Retinal pigment epithelial cell (primary cell): ENCODE measurements around the gene TEAD1.

Source experiments
- DNase-seq: peaks from one replicate; pipeline ENCODE4 v3.0.0-alpha.2; 2010; ENCODE audit warnings: low read depth
- H3K4me3 ChIP-seq: 2 replicates; pipeline ENCODE4 v1.5.1; 2011; ENCODE audit warnings: mild to moderate bottlenecking, low read length, control low read depth, moderate library complexity
- CTCF ChIP-seq: conservative IDR thresholded peaks from 2 replicates; pipeline ENCODE4 v1.5.1; 2011; ENCODE audit warnings: low read depth, low read length, control low read depth, inconsistent platforms

Gene TEAD1

GRCh38 chr11:12680246-12680939, 6.2 kb downstream of the TEAD1 start:
- H3K4me3 ChIP-seq: peak overlapping the region; percentile 1
- no peak for DNase-seq
- no peak for TF ChIP-seq CTCF

GRCh38 chr11:12680940-12681258, 6.7 kb downstream of the TEAD1 start:
- TF ChIP-seq CTCF: no peak
- no peak for DNase-seq
- H3K4me3 ChIP-seq: no peak overlapping the region

GRCh38 chr11:12681466-12681865, 7.2 kb downstream of the TEAD1 start:
- DNase-seq: no peak
- no peak overlapping the region for H3K4me3 ChIP-seq
- TF ChIP-seq CTCF: no peak

- H3K4me3 ChIP-seq: no peak overlapping the region
- no peak for TF ChIP-seq CTCF
- DNase-seq: no peak
Observed at GRCh38 chr11:12682288-12682687, 8.1 kb downstream of the TEAD1 start.

GRCh38 chr11:12682737-12683500, 8.7 kb downstream of the TEAD1 start:
- no peak overlapping the region for H3K4me3 ChIP-seq
- no peak for DNase-seq
- TF ChIP-seq CTCF: no peak

GRCh38 chr11:12683874-12684273, 9.7 kb downstream of the TEAD1 start:
- no peak for TF ChIP-seq CTCF
- H3K4me3 ChIP-seq: no peak overlapping the region
- no peak for DNase-seq

- DNase-seq: no peak
- H3K4me3 ChIP-seq: no peak overlapping the region
- no peak for TF ChIP-seq CTCF
Observed at GRCh38 chr11:12684315-12684714, 10.1 kb downstream of the TEAD1 start.
